SIG-M5 (cell line): ENCODE measurements around the gene COL23A1.
"Not testable (repeated sequence)": the region's sequence is repeated elsewhere in the genome, so short reads cannot be mapped to it uniquely, and the experiment has no call there.

Source experiments
- DNase-seq: peaks from one replicate; lab custom pipeline; 2025; lab: John Stamatoyannopoulos, UW

Gene COL23A1

GRCh38 chr5:178378527-178379484 is 211.4 kb downstream of the COL23A1 start:
- DNase-seq: no peak

GRCh38 chr5:178377583-178378270 is 212.5 kb downstream of the COL23A1 start:
- DNase-seq: no peak

- DNase-seq: no peak
These were observed 213.1 kb downstream of the COL23A1 start for GRCh38 chr5:178376921-178377582.

GRCh38 chr5:178375348-178375747 is 214.8 kb downstream of the COL23A1 start:
- no peak for DNase-seq

GRCh38 chr5:178373711-178374110 is 216.5 kb downstream of the COL23A1 start:
- no peak for DNase-seq

DNA sequence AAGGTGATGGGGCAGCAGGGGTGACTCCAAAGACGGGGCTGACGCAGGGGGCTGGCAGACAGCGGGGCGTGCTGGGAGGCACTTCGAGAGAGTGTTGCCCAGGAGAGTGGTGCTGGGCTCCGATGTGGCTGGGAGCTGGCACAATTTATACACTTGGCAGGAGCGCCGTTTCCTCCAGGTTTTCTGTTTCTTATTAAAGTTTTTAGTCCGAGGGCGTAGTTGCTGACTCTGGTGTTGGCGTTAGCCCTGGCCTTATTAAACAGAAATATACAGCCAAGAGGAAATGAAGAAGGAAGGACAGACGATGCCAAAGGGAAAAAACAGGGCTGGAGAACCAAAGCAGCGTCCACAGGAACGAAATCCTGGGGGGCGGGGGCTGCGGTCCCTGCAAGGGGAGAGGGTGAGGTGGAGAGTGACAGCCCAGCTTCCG is 218.0 kb downstream of the COL23A1 start:
- DNase-seq: no peak

- no peak for DNase-seq
These were observed 218.7 kb downstream of the COL23A1 start for GRCh38 chr5:178371362-178372111.

- DNase-seq: no peak
These were observed 220.1 kb downstream of the COL23A1 start for GRCh38 chr5:178370102-178370501.

DNA sequence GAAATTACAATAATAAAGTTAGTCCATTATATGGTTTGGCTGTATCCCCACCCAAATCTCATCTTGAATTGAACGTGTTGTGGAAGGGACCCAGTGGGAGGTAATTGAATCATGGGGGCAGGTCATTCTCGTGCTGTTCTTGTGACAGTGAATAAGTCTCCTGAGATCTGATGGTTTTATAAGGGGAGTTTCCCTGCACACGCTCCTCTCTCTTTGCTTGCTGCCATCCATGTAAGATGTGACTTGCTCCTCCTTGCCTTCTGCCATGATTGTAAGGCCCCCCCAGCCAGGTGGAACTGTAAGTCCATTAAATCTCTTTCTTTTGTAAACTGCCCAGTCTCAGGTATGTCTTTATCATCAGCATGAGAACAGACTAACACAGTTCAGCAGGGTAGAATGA is 220.7 kb downstream of the COL23A1 start:
- not testable (repeated sequence) for DNase-seq

- no peak for DNase-seq
These were observed 221.4 kb downstream of the COL23A1 start for GRCh38 chr5:178368716-178369300.

GRCh38 chr5:178368274-178368673 is 221.9 kb downstream of the COL23A1 start:
- DNase-seq: no peak

DNA sequence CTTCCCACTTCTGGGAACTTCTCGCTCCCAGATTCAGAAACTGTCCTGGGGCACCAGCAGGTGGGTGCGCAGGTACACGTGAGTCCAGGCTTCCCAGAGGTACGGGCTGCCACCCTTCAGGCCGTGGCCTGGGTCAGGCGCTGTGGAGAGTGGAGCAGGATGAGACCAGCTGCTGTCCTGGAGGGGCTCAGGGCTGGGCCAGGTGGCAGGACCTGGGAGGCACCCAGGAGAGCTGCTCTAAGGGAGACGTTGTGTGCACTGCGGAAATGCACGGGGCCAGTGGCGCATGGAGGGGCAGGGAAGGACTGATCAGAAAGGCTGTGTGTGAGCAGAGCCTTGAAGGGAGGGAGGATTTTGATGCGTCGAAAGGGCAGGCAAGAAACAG is 222.5 kb downstream of the COL23A1 start:
- DNase-seq: no peak

GRCh38 chr5:178366998-178367735 is 223.0 kb downstream of the COL23A1 start:
- DNase-seq: no peak

GRCh38 chr5:178365501-178366440 is 224.4 kb downstream of the COL23A1 start:
- DNase-seq: no peak

- DNase-seq: no peak
These were observed 225.9 kb downstream of the COL23A1 start for GRCh38 chr5:178364326-178364675.

DNA sequence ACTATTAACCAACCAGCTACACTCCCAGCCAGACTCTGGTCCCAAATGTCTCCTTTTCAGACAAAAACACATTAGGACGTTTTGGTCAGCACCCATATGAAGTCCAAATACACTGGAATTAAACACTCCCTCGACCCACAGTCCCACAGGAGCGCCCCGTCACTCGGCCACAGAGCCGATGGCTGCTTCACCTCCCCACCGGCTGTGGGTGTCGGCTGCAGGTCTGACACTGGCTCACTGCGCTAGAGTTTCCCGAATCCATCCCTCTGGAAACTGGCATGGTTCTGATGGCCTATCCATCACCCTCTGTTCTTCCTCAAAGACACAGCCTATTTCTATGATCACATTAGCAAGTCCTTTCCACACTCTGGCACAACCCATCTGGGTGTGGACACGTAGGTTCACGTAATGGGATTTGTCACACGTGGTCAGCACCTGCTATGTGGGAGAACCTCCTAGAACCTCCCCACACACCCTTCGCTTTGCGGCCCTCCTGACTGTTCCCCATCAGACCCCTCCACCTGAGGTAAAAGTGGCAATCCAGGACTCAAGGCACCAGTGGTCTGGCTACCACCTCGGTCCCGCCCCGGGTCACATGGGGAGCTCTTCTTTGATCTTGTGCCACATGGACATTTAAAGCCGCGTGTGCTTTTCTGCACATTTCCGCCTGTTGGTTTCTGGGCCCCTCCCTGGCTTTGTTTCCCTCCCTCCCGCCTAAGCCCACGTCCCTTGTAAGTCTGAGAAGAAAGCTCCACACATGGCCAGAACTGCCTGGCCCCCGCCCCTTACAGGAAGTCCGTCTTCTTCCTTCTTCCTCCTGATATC is 226.5 kb downstream of the COL23A1 start:
- DNase-seq: no peak

- DNase-seq: no peak
These were observed 228.3 kb downstream of the COL23A1 start for GRCh38 chr5:178361657-178362445.

GRCh38 chr5:178360926-178361235 is 229.3 kb downstream of the COL23A1 start:
- DNase-seq: no peak
